Activated CD4-positive, CD25-positive, alpha-beta regulatory T cell treated with anti-CD3 and anti-CD28 coated beads, Interleukin-2, amount 50 U/mL, for 24 hours (primary cell): Measurements from ENCODE around the gene ERBB4.
"Not testable (repeated sequence)": the region's sequence is repeated elsewhere in the genome, so short reads cannot be mapped to it uniquely, and the experiment has no call there.

ENCODE experiments used
- ATAC-seq, 2 donors: fragments of 150-1000 bp; cut with Tn5 transposase; one replicate each; pipeline ENCODE4 v1.10.0; 2021; ENCODE audit warnings: mild to moderate bottlenecking in 1 of 2, moderate library complexity in 1 of 2

The ERBB4 gene

GRCh38 chr2:212288308-212288707, 250.3 kb downstream of the ERBB4 start:
- ATAC-seq: no peak

- no peak for ATAC-seq
Measured at GRCh38 chr2:212284166-212284565, 254.4 kb downstream of the ERBB4 start.

DNA sequence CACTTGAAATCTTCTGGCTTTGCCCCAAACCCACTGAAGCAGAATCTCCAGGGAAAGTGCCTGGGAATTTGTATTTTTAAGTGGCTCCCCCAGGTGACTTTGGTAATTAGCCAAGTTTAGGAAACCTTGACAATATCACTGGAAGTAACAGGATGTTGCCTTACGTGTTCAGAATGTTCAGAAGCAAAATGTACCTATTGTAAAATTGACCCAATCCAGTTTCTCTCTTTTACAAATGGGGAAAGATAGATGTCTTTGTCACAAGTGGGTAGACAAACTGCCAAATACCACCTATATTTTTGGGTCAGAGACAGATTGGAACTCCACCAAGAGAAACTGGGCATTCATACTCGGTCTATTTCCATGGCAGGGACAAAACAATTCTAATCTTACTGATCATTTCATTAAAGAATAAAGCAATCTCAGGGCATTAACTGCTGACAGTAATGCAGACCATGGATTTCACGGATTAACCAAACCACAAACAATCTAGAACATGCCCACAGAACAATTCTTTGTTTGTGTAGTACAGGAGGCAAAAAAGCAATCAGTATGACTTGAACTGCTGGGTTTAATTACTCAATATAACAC, 255.8 kb downstream of the ERBB4 start:
- no peak for ATAC-seq

DNA sequence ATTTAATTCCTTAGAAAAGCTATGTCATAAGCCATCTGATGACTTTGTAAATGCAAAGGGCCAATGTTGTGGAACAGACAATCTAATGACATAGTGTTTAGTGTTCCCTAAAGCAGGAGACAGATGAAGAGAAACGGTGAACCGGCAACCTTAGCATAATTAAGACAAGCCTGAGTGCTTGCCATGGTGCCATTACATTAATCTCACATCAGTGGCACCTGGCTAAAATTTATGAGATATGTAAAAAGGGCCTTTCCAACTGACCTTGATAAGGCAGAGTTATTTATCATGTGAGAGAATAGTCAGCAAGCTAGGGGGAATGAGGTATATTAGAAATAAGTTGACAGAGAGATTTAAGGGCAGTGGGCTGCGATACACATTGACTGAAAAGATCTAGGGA, 261.8 kb downstream of the ERBB4 start:
- ATAC-seq: no peak

- ATAC-seq: no peak
Measured at GRCh38 chr2:212274215-212274614, 264.4 kb downstream of the ERBB4 start.

- no peak for ATAC-seq
Measured at GRCh38 chr2:212271583-212271982, 267.0 kb downstream of the ERBB4 start.

DNA sequence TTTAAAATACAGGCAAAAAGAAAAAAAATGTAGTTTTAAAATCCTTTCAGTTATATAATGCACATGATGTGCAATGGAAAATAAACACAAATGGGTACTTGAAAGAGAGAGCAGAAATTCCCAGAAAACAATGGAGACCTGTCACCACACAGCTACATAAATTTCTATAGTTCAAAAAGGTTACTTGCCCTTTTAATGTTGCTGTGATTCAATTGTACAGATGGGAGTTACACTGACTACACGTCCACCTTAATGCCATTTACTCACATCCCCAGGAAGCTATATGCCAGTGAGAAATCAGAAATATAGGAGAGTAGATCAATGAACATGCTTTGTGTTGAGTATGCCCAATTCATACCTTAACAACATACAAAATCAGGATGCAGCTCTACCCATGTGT, 269.6 kb downstream of the ERBB4 start:
- ATAC-seq: no peak

DNA sequence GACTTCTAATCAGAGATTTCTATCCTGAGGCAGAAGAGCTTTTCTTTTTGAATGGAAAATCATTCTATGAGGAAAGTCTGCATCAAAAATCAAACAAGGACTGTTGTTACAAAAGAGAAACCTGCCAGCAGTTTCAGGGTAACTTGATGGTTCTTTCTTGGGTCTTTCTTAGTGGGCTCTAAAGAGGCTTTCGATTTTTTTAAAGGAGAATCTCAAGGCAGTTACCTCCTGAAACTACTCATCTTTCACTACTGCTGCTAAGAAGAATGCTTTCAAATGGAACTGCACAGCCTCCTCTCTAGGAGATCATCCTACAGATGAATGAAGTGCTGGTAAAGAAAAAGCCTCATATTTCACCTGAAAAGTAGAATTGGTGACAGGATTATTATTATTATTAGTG, 272.3 kb downstream of the ERBB4 start:
- no peak for ATAC-seq

DNA sequence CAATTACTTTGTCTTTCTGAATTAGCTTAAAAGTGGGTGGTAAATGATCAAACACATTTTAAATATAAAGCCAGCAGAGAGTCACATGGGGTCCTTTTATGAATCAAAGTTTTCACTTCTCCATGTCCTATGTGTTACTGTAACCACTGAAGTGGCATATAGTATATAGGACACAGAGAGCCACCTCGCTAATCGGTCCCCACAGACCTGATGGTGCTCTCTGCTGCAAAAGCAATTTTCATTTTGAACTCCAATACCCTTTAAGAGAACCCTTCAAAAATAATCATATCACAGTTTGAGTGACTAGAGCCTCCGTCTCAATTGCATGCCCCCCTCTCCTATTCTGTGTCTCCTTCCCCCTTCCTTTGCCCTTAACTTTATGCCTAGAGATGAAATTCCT, 272.8 kb downstream of the ERBB4 start:
- no peak for ATAC-seq

DNA sequence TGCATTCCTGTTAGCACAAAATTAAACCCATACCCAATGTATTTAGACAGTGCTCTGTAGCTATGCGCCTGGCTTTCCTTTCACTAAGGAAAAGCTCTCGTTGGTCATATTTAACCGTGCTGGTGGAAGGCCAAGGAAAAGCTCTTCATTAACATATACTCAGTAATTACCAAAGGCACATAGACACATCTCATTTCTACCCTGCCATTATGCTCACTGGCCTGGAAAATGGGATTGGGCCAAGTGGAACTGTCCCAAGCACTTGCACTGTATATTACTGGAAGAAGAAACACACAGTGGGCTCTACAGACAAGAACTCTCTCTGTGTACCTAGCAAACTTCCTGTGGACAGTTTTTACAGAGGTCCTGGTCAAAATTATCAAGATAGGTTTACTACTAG, 274.4 kb downstream of the ERBB4 start:
- ATAC-seq: no peak

DNA sequence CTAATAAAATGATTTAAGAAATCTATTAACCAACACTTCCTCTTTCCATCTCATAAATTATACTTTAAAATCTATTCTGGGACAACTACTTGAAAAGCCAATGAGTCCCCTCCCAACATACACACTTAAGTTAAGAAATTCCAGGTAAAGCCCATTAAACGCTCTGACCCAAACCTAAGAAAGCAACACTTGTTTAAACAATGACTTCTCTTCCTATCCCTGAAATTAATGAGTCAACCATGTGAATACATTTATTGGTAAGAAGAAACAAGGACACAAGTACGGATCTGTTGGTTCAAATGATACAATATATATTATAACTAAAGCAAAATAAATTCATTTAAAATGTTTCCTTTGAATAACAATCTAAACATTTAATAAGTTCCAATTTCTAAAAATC, 279.4 kb downstream of the ERBB4 start:
- no peak for ATAC-seq

- ATAC-seq: no peak
Measured at GRCh38 chr2:212254339-212254738, 284.3 kb downstream of the ERBB4 start.

DNA sequence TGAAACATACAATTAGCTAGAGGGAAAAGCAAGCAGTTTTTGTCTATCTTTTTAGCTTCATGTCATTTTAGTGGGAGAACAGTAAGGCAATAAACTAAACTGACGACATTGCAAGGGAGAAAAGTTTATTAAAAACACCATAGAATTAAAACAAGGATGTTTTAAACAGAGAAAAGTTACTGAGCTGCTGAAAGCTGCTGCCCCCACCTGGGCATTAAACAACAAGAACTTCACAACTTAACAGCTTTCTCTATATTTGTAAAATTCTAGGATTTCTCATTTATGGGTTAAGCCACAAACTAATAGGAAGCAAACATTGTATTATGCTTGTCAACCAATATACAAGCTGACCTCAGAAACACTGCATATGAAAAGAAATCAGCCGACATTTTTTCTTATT, 289.2 kb downstream of the ERBB4 start:
- no peak for ATAC-seq

DNA sequence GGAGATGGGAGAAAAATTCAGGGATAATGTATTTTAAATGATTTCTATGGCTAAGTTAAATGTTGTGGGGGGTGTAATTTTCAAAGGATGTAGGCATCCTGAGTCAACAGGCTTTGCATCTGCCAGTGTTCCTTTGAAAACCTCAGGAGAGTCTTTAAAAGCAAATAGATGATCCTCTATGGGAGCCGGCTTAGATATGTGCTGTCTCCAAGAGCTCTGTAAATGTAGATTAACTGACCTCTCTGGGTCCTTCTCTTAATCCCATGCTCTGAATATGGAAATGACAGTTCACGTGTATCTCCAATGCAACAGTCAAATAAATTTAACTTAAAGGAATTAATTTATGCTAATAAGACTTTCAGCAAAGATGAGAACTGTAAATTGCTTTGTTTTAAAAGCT, 292.7 kb downstream of the ERBB4 start:
- no peak for ATAC-seq

GRCh38 chr2:212242724-212243123, 295.9 kb downstream of the ERBB4 start:
- ATAC-seq: no peak

DNA sequence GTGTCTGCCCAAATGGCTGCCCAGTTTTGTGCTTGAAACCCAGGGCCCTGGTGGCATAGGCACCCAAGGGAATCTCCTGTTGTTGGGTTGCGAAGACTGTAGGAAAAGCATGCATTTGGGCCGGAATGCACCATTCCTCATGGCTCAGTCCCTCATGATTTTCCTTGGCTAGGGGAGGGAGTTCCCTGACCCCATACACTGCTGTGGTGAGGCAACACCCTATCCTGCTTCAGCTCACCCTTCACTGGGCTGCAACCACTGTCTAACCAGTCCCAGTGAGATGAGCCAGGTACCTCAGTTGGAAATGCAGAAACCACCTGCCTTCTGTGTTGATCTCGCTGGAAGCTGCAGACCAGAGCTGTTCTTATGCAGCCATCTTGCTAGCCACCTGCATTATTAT, 300.4 kb downstream of the ERBB4 start:
- not testable (repeated sequence) for ATAC-seq

DNA sequence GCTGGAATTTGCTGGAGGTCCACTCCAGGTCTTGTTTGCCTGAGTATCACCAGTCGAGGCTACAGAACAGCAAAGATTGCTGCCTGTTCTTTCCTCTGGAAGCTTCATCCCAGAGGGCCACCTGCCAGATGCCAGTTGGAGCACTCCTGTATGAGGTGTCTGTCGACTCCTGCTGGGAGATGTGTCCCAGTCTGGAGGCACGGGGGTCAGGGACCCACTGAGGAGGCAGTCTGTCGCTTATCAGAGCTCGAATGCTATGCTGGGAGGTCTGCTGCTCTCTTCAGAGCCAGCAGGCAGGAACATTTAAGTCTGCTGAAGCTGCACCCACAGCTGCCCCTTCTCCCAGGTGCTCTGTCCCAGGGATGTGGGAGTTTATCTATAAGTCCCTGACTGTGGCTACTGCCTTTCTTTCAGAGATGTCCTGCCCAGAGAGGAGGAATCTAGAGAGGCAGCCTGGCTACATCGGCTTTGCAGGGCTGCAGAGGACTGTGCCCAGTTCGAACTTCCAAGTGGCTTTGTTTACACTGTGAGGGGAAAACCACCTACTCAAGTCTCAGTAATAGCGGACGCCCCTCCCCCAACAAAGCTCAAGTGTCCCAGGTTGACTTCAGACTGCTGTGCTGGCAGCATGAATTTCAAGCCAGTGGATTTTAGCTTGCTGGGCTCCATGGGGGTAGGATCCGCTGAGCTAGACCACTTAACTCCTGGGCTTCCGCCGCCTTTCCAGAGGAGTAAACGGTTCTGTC, 301.1 kb downstream of the ERBB4 start:
- no peak for ATAC-seq

DNA sequence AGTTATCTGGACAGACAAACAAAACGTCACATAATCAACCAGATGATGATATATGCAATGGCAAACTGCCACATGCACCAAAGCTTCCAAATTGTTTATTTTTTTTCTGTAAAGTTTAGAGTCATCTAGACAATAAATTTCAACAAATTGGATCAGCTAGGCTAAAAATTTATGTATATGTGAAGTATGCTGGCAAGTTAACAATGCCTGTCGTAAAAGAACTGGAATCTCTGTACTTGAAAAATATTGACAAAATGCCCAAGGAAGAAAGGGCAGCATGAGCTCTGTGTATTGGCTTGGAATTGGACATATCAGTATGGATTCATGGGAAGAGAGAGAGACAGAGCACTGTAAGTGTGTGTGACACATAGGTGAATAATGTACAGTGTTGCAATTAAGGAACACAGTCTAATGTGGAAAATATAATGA, 309.8 kb downstream of the ERBB4 start:
- no peak for ATAC-seq

DNA sequence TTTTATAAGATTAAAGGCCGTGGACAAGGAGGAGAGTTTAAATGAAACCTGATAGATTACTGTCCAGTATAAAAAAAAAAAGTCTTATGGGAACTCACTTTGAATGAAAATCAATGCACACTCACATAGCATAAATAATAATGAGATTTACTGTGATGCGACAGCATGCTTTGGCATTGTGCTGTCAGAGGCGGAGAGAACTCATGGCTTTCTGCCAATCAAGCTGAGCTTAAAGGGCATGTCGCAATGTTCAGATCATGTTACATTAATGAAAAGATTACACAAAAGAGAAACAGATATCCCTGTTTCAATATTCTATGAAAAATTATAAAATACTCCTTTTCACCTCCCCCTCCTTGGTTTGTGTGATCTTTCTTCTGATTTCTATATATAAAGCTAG, 310.8 kb downstream of the ERBB4 start:
- ATAC-seq: no peak

- ATAC-seq: no peak
Measured at GRCh38 chr2:212226114-212226513, 312.5 kb downstream of the ERBB4 start.

GRCh38 chr2:212223696-212224095, 314.9 kb downstream of the ERBB4 start:
- no peak for ATAC-seq

DNA sequence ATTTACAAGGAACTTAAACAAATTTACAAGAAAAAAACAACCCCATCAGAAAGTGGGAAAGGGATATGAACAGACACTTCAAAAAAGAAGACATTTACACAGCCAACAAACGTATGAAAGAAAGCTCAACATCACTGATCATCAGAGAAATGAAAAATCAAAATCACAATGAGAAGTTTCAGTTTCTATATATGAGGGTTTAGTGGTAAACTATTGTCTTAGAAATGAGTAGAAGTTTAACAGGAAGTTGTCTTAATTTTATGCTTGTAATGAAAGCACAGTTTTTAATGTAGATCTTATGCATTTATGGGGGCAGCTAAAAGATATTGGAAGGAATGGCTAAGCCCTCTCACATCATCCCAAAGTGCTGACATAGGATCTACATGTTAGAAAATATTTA, 325.4 kb downstream of the ERBB4 start:
- ATAC-seq: no peak

DNA sequence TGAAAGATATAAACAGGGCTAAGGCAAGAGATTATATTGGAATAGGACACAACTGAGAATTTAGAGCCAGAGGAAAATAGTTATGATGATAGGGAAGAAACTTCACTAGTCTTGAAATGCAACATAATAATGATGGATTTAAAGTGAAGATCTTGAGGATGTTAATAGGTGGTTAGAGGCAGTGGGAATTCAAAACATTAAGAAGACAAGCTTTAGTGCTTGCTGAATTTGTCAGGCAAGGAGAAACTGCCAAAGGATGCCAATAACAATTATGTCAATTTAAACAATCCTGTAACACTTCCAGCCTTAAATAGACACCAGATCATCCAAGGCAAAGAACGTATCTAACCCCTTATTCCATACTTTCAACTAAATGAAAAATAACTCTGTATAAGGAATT, 330.1 kb downstream of the ERBB4 start:
- no peak for ATAC-seq

DNA sequence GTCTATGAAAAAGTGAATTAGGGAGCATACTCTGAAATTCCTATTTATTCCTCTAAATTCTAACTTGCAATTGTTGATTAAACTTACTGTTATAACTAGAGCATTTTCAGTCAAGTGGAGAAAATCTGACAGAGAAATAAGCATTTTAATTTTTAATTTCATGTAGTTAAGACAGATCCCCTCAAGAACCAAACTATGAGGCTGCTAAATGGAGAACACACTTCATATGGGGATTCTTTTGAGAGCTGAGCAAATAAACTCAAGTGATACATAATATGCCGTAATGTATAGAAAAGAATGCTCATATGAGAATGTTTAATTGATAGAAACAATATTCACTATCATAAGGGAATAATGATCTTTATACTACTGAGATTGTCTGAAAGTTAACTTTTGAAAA, 340.8 kb downstream of the ERBB4 start:
- ATAC-seq: no peak

GRCh38 chr2:212195626-212196025, 343.0 kb downstream of the ERBB4 start:
- ATAC-seq: no peak
